WERI-Rb-1 (cell line): ENCODE results near the gene PGAP6.

Experiments
- DNase-seq: peaks from one replicate; pipeline ENCODE4 v3.0.0-alpha.2; 2020
- H3K27ac ChIP-seq: fragments of 250-450 bp; sonication (Bioruptor Pico); 2 replicates; pipeline ENCODE4 v1.5.1; 2020; ENCODE audit warnings: mild to moderate bottlenecking, moderate library complexity
- H3K27me3 ChIP-seq: fragments of 250-450 bp; sonication (Bioruptor Pico); 2 replicates; pipeline ENCODE4 v1.5.1; 2021; ENCODE audit warnings: mild to moderate bottlenecking, low read depth, moderate library complexity; ENCODE audit not compliant: insufficient read depth, severe bottlenecking
- H3K36me3 ChIP-seq: fragments of 250-450 bp; sonication (Bioruptor Pico); 2 replicates; pipeline ENCODE4 v1.5.1; 2020; ENCODE audit warnings: mild to moderate bottlenecking, moderate library complexity
- H3K4me3 ChIP-seq: 2 replicates; pipeline ENCODE4 v1.5.1; 2011; ENCODE audit warnings: low read depth, mild to moderate bottlenecking, control low read depth, low read length
- H3K9me3 ChIP-seq: fragments of 250-450 bp; sonication (Bioruptor Pico); 2 replicates; pipeline ENCODE4 v1.5.1; 2021; ENCODE audit warnings: mild to moderate bottlenecking, moderate library complexity; ENCODE audit not compliant: severe bottlenecking
- TF ChIP-seq, protein P1 (sequence below): IDR thresholded peaks from 2 replicates; pipeline ENCODE4 v1.5.1; 2011; ENCODE audit warnings: low read depth, mild to moderate bottlenecking, control low read depth, inconsistent platforms, low read length

Gene PGAP6, protein sequence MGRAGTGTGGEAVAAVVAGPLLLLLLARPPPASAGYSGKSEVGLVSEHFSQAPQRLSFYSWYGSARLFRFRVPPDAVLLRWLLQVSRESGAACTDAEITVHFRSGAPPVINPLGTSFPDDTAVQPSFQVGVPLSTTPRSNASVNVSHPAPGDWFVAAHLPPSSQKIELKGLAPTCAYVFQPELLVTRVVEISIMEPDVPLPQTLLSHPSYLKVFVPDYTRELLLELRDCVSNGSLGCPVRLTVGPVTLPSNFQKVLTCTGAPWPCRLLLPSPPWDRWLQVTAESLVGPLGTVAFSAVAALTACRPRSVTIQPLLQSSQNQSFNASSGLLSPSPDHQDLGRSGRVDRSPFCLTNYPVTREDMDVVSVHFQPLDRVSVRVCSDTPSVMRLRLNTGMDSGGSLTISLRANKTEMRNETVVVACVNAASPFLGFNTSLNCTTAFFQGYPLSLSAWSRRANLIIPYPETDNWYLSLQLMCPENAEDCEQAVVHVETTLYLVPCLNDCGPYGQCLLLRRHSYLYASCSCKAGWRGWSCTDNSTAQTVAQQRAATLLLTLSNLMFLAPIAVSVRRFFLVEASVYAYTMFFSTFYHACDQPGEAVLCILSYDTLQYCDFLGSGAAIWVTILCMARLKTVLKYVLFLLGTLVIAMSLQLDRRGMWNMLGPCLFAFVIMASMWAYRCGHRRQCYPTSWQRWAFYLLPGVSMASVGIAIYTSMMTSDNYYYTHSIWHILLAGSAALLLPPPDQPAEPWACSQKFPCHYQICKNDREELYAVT

DNA sequence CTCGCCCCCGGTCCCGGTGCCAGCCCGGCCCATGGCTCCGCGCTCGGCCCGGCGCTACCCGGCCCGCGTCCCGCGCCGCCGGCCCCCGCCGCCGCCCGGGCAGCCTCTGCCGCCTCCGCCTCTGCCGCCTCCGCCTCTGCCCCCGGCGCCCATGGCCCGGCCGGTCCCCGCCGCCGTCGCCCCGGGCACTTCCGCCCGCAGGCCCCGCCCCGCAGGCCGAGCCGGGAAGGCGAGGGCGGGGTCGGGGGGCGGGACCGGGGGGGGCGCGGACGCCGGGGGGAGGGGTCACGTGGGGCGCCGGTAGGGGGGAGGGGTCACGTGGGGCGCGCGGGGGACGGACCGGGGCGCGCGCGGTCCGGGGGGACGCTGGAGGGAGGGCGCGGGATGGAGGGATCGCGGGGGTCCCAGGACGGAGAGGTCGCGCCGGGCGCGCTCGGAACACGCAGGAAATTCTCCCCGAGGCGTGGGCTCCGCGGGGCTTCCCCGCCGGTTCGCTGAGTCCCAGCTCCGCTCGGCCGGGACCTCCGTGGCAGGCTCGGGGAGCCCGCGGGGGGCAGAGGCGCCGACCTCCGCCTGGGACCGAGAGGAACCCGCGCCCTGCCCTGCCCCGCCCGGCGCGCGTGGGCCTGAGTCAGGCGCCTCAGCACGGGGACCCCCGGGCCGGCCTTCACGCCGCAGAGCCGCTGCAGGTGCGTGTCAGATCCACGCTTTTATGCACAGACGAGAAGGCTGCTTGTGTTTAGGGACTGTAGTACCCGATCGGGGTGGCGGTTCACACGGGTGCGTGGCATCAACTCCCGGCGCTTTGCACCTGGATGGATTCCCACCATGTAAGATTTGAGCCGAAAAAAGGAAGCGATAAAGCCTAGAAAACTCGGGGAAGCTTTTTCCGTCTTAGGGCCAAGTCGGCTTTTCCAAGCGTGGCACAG, at the start of gene PGAP6:
TSS of gene PGAP6 (minus strand) at position 190 of the 929 bp plus-strand sequence. CDS start at position 33, 157 bp downstream.
- DNase-seq, result peak; percentile 54
- H3K4me3 ChIP-seq, result peak within 1 kb of the TSS; percentile 84
- TF ChIP-seq, protein P1, sequence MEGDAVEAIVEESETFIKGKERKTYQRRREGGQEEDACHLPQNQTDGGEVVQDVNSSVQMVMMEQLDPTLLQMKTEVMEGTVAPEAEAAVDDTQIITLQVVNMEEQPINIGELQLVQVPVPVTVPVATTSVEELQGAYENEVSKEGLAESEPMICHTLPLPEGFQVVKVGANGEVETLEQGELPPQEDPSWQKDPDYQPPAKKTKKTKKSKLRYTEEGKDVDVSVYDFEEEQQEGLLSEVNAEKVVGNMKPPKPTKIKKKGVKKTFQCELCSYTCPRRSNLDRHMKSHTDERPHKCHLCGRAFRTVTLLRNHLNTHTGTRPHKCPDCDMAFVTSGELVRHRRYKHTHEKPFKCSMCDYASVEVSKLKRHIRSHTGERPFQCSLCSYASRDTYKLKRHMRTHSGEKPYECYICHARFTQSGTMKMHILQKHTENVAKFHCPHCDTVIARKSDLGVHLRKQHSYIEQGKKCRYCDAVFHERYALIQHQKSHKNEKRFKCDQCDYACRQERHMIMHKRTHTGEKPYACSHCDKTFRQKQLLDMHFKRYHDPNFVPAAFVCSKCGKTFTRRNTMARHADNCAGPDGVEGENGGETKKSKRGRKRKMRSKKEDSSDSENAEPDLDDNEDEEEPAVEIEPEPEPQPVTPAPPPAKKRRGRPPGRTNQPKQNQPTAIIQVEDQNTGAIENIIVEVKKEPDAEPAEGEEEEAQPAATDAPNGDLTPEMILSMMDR, result no peak
- peaks cover 7% of the 10 kb centered on the region for H3K36me3 ChIP-seq
- H3K27me3 ChIP-seq, result no peaks in the 10 kb centered on the region
- peaks cover 2% of the 10 kb centered on the region for H3K9me3 ChIP-seq
- H3K27ac ChIP-seq, result peak within 1 kb of the TSS; percentile 77

DNA sequence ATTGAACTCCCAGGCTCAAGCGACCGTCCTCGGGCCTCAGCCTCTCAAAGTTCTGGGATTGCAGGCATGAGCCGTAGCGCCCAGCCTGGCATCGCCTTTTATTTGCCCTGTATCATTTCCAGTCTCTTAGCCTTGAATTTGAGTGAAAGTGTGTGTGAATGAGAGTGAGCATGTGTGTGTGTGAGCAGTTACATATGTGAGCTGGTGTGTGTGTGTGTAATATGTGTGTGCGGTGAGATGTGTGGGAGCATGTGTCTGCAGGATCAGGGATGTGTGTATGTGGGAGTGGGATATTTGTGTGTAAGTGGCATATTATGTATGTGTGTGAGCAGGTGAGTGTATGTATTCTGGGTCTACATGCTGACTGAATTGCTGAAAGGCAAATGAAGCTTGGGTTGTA, 49.1 kb upstream of the PGAP6 start:
- Histone ChIP-seq H3K27me3 (no peaks in the 10 kb centered on the region), H3K4me3 (no peak overlapping the region), H3K27ac (no peak overlapping the region), H3K36me3 (peaks cover 28% of the 10 kb centered on the region), H3K9me3 (no peaks in the 10 kb centered on the region)
- DNase-seq, result no peak
- TF ChIP-seq, protein P1, result no peak

DNA sequence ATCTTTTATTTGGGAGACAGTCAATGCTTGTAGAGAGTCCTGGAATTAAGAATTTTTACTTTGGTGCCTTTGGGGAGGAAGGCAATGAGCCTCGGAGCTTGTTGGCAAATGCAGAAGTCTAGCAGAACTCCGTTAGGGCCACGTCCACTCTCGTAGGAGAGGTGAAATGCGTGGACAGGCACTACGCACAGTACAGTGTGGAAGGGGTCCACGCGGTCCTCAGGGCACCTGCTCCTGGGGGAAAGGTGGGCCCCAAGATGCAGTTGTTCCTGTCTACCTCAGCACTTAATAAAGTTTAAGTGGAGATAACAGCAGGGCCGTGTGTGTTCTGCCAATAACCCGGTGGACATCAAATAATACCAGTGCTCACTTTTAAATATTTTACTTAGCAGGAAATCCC, 45.5 kb upstream of the PGAP6 start:
- H3K4me3 ChIP-seq, result peak overlapping the region; percentile 80
- no peaks in the 10 kb centered on the region for H3K9me3 ChIP-seq
- H3K27ac ChIP-seq, result no peak overlapping the region
- peaks cover 16% of the 10 kb centered on the region for H3K36me3 ChIP-seq
- TF ChIP-seq, protein P1, result no peak
- no peak for DNase-seq
- H3K27me3 ChIP-seq, result no peaks in the 10 kb centered on the region

DNA sequence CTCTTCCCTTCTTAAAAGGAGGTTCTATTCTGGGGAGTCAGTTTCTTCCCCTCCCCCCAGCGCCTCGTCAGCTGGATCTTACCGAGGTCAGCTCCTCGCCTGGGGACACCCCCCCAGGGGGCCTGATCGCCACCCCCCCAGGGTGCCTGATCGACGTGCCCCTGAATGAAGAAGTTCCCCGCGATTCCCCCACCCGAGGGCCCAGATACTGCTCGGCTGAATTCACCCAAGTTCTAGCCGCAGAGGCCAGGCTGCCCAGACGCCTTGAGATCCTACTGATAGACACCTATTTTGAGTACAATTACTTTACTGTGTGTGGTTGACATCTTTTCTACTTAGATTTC, 45.1 kb upstream of the PGAP6 start:
- peaks cover 16% of the 10 kb centered on the region for H3K36me3 ChIP-seq
- DNase-seq, result no peak
- H3K4me3 ChIP-seq, result peak overlapping the region; percentile 80
- H3K27me3 ChIP-seq, result no peaks in the 10 kb centered on the region
- peak overlapping the region; percentile 22; the same call in 1 of the 2 replicates for H3K27ac ChIP-seq
- TF ChIP-seq, protein P1, result no peak
- H3K9me3 ChIP-seq, result no peaks in the 10 kb centered on the region

DNA sequence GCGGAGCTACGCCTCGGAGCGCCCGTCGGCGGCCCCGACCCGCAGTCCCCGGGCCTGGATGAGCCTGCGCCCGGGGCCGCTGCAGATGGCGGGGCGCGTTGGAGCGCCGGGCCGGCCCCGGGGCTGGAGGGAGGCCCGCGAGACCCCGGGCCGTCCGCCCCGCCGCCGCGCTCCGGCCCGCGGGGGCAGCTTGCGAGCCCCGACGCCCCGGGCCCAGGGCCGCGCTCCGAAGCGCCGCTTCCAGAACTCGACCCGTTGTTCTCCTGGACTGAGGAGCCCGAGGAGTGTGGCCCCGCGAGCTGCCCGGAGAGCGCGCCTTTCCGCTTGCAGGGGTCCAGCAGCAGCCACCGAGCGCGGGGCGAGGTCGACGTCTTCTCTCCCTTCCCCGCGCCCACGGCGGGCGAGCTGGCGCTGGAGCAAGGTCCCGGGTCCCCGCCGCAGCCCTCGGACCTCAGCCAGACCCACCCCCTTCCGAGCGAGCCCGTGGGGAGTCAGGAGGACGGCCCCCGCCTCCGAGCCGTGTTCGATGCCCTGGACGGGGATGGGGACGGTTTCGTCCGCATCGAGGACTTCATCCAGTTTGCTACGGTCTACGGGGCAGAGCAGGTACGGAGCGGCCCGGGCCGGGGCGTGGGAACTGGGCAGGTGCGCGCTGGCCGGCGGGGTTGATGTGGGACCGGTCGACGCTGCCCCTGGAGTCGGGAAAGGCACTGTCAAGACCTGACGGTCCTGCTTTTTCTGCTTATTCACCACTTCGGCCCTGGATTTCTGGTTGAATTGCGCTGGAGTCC, 44.5 kb upstream of the PGAP6 start:
- H3K27me3 ChIP-seq, result no peaks in the 10 kb centered on the region
- H3K9me3 ChIP-seq, result no peaks in the 10 kb centered on the region
- H3K4me3 ChIP-seq, result peak overlapping the region; percentile 80
- peak; percentile 14 for DNase-seq
- peaks cover 16% of the 10 kb centered on the region for H3K36me3 ChIP-seq
- peak overlapping the region; percentile 22 for H3K27ac ChIP-seq
- TF ChIP-seq, protein P1, result no peak
